Testis (tissue), 3 donors: Measurements from ENCODE around the gene PAX3. TPM values are rescaled to one million over a fixed set of nuclear protein-coding genes. Genes with fewer than 3 reads are reported as not detected.

ENCODE experiments used
- DNase-seq: peaks from one replicate; pipeline ENCODE4 v3.0.0-alpha.2; 2019
- H3K27ac ChIP-seq, 2 donors: fragments of 200-600 bp; sonication (generic); one replicate each; pipeline ENCODE4 v1.5.1; 2019
- H3K27me3 ChIP-seq: fragments of 200-600 bp; sonication (generic); one replicate; pipeline ENCODE4 v1.5.1; 2019
- H3K36me3 ChIP-seq: fragments of 200-600 bp; sonication (generic); one replicate; pipeline ENCODE4 v1.5.1; 2017; ENCODE audit warnings: low read depth; ENCODE audit errors: missing control alignments
- H3K4me1 ChIP-seq: fragments of 200-600 bp; sonication (generic); one replicate; pipeline ENCODE4 v1.5.1; 2019
- H3K4me3 ChIP-seq, 2 donors: fragments of 200-600 bp; sonication (generic); one replicate each; pipeline ENCODE4 v1.5.1; 2017 to 2019
- H3K9me3 ChIP-seq: fragments of 200-600 bp; sonication (generic); one replicate; pipeline ENCODE4 v1.5.1; 2017
- POLR2A ChIP-seq: fragments of 450-650 bp; IDR thresholded peaks from one replicate; pipeline ENCODE4 v1.6.1; 2017; ENCODE audit warnings: antibody characterized with exemption, mild to moderate bottlenecking, moderate library complexity
- WGBS, 2 donors: methylation state at CpG; one replicate each; pipeline ENCODE4 v1.1.5; 2018; 5-methylcytosine and 5-hydroxymethylcytosine counted together
- intact Hi-C: fragments of 100-400 bp; cut with DNase I; formaldehyde crosslinking; loops from one replicate; pipeline ENCODE4 v1.15.1; 2023; ENCODE audit warnings: low total_unique reads
- polyA plus RNA-seq: library from polyadenylated mRNA; stranded (reverse); fragments of 350-450 nt; fragmentation: Illumina TruSeq; extraction: RNeasy Lipid Tissue Mini Kit (QIAGEN cat#74804); gene quantifications from one replicate; pipeline ENCODE4 v1.2.3, GENCODE V29; 2014; ENCODE audit warnings: low read depth, low replicate concordance; ENCODE audit not compliant: insufficient read depth
- total RNA-seq, 2 donors: library from RNA; depleted of rRNA; stranded (reverse); fragments of >200 nt; gene quantifications; one replicate each; pipeline ENCODE4 v1.2.3, GENCODE V29; 2016
- TF ChIP-seq, protein P1 (sequence below), 3 experiments: fragments of 450-650 bp in 2 of 3; fragments of 200-600 bp in 1 of 3; sonication (generic) in 1 of 3; IDR thresholded peaks; one replicate each; pipeline ENCODE4 v1.5.1; 2016 to 2019; ENCODE audit warnings: antibody characterized with exemption in 3 of 3, mild to moderate bottlenecking in 2 of 3, moderate library complexity in 1 of 3

PAX3 gene
- total and polyA plus RNA-seq, 3 donors from 2014 or later: 4.8 to 6.0 (median 4.9) TPM

DNA sequence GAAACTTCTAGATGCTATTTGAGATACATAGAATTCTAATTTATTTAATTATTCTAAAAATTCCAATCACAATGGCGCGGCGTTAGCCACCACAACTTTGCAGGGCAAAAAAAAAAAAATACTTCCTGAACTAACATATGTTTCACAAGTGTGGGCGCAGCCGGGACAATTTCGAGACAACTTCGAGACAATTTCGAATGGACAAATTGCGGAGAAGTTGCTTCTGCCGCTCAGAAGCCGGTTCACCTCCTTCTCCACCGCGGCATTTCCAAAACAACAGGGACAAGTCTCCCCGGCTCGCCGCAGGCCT is 842 bp downstream of the PAX3 start:
- TF ChIP-seq POLR2A: no peak
- TF ChIP-seq, protein P1, sequence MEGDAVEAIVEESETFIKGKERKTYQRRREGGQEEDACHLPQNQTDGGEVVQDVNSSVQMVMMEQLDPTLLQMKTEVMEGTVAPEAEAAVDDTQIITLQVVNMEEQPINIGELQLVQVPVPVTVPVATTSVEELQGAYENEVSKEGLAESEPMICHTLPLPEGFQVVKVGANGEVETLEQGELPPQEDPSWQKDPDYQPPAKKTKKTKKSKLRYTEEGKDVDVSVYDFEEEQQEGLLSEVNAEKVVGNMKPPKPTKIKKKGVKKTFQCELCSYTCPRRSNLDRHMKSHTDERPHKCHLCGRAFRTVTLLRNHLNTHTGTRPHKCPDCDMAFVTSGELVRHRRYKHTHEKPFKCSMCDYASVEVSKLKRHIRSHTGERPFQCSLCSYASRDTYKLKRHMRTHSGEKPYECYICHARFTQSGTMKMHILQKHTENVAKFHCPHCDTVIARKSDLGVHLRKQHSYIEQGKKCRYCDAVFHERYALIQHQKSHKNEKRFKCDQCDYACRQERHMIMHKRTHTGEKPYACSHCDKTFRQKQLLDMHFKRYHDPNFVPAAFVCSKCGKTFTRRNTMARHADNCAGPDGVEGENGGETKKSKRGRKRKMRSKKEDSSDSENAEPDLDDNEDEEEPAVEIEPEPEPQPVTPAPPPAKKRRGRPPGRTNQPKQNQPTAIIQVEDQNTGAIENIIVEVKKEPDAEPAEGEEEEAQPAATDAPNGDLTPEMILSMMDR (IDR thresholded peaks at IDR 0.05): no peak
- Histone ChIP-seq H3K4me3 (peak overlapping the region in 1 of 2 donors; percentile 12), H3K27ac (no peak overlapping the region), H3K4me1 (no peaks in the 10 kb centered on the region), H3K36me3 (no peaks in the 10 kb centered on the region), H3K27me3 (peaks cover 3% of the 10 kb centered on the region), H3K9me3 (no peaks in the 10 kb centered on the region)
- 5 to 8% methylated on average over 16 of the region's 16 CpGs for WGBS, 2 donors
- no peak for DNase-seq
- intact Hi-C loops: no loop called here

- no peak for DNase-seq
- Histone ChIP-seq H3K27ac (no peak overlapping the region), H3K27me3 (peaks cover 3% of the 10 kb centered on the region), H3K4me3 (no peak overlapping the region), H3K36me3 (no peaks in the 10 kb centered on the region), H3K9me3 (no peaks in the 10 kb centered on the region), H3K4me1 (no peaks in the 10 kb centered on the region)
- TF ChIP-seq, protein P1 (IDR thresholded peaks at IDR 0.05): no peak
- no peak for TF ChIP-seq POLR2A
- WGBS, 2 donors: 0 to 14% methylated on average over 5 to 6 of the region's 6 CpGs
- intact Hi-C loops: no loop called here
Observed at GRCh38 chr2:222297600-222297935, 1.2 kb downstream of the PAX3 start.

DNA sequence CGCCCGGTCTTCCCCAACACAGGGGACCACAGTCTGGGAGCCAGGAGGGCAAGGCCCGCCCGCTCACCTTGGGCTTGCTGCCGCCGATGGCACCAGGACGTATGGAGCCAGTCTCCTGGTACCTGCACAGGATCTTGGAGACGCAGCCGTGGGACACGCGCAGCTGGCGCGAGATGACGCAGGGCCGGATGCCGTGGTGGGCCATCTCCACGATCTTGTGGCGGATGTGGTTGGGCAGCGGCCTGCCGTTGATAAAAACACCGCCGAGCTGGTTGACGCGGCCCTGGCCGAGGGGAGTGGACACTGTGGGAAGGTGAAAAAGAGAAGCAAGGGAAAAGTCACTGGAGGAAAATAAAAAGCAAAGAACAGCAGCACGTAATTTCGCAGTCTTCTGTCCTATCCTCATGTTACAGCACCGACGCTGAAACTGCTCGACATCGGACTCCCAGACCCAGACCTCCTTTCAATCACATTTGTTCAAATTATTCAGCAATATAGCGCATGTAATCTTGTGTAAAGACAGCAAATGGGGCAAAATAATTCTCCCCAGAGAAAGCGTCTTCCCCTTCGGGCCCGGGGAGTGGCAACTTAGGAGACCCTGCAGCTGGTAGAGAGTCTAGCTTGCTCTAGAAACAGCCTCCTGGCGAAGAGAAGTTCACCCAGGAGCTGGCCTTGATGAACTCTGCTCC is 1.7 kb downstream of the PAX3 start:
- no peak overlapping the region for H3K27ac ChIP-seq

DNA sequence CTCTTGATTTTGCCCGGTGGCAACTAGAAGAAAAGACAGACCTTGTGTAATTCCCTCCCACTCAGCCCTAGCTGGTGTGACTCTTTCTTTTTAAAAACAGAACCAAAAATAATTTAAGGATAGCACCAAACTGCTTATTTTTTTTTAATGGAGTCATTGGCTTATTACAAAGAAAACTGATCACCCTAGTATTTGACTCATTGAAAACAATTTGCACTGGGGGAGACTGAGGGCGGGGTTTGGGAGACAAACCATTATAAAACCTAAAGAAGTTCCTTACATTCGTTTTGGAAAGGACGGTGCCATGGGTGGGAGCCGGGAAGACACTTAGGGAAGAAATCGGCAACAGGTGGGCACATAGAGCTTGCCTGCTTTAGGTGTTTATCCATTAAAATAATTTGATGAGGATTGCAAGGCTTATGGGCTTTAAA is 2.5 kb downstream of the PAX3 start:
- no peak for DNase-seq
- H3K27me3 ChIP-seq: peaks cover 3% of the 10 kb centered on the region
- H3K27ac ChIP-seq: no peak overlapping the region
- no peak for TF ChIP-seq POLR2A
- TF ChIP-seq, protein P1 (IDR thresholded peaks at IDR 0.05): no peak
- intact Hi-C loops: no loop called here
- no peaks in the 10 kb centered on the region for H3K4me1 ChIP-seq
- H3K9me3 ChIP-seq: no peaks in the 10 kb centered on the region
- no peak overlapping the region for H3K4me3 ChIP-seq
- H3K36me3 ChIP-seq: no peaks in the 10 kb centered on the region
- WGBS, 2 donors: 10 to 14% methylated on average over 6 of the region's 6 CpGs

More for the DNA sequence above, 1.7 kb downstream of the PAX3 start:
- intact Hi-C loops: no loop called here
- no peak overlapping the region for H3K4me3 ChIP-seq
- 10 to 23% methylated on average over 17 to 36 of the region's 36 CpGs for WGBS, 2 donors
- TF ChIP-seq, protein P1 (IDR thresholded peaks at IDR 0.05): no peak
- TF ChIP-seq POLR2A: no peak
- H3K27me3 ChIP-seq: peaks cover 3% of the 10 kb centered on the region
- H3K9me3 ChIP-seq: no peaks in the 10 kb centered on the region
- H3K4me1 ChIP-seq: no peaks in the 10 kb centered on the region
- no peaks in the 10 kb centered on the region for H3K36me3 ChIP-seq
- DNase-seq: no peak
